PFSK-1 (cell line): ENCODE data around the gene KRTAP2-1.

ENCODE experiments used
- FOXP2 ChIP-seq: optimal IDR thresholded peaks from 2 replicates; pipeline ENCODE3; 2011; ENCODE audit warnings: borderline replicate concordance, control low read depth, inconsistent platforms; ENCODE audit not compliant: insufficient read depth; ENCODE audit errors: extremely low read length, extremely low read depth
- POLR2AphosphoS5 ChIP-seq: IDR thresholded peaks from 2 replicates; pipeline ENCODE4 v1.6.1; 2012; ENCODE audit warnings: low read depth, mild to moderate bottlenecking, control low read depth, low read length, moderate library complexity
- SIN3A ChIP-seq: IDR thresholded peaks from 2 replicates; pipeline ENCODE4 v1.6.1; 2012; ENCODE audit warnings: mild to moderate bottlenecking, low read length, moderate library complexity, borderline replicate concordance; ENCODE audit not compliant: insufficient read depth
- TAF1 ChIP-seq: IDR thresholded peaks from 2 replicates; pipeline ENCODE4 v1.6.1; 2012; ENCODE audit warnings: low read length, control low read depth, borderline replicate concordance; ENCODE audit not compliant: insufficient read depth
- TF ChIP-seq, protein P1 (sequence below), 2 experiments: IDR thresholded peaks; 2 replicates each; pipeline versions ENCODE4 v1.6.1 to v1.8.0; 2011 to 2012; ENCODE audit warnings: low read depth in 2 of 2, low read length in 2 of 2, control low read depth in 1 of 2, inconsistent platforms in 1 of 2, mild to moderate bottlenecking in 1 of 2, moderate library complexity in 1 of 2; ENCODE audit not compliant: insufficient read depth in 1 of 2

DNA sequence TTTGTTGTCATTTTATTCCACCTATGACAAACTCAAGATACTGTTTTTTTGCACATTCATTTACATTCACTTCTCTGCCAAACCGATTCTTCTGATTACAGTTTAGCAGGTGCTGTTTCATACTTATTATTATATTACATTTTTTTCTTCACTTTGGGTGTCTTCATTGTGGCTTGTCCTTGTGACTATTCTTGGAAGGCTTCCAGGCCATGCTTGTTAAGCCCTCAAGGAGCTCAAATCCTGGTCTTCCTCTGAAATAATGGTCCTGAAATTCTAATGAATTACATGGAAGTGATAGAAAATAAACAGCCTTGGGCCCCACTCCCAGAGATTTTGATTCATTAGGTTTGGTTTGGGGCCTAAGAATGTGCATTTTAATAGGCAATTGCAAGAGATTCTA lies 17.2 kb upstream of the KRTAP2-1 start:
- no peak for TF ChIP-seq POLR2AphosphoS5
- no peak for TF ChIP-seq TAF1
- TF ChIP-seq, protein P1, sequence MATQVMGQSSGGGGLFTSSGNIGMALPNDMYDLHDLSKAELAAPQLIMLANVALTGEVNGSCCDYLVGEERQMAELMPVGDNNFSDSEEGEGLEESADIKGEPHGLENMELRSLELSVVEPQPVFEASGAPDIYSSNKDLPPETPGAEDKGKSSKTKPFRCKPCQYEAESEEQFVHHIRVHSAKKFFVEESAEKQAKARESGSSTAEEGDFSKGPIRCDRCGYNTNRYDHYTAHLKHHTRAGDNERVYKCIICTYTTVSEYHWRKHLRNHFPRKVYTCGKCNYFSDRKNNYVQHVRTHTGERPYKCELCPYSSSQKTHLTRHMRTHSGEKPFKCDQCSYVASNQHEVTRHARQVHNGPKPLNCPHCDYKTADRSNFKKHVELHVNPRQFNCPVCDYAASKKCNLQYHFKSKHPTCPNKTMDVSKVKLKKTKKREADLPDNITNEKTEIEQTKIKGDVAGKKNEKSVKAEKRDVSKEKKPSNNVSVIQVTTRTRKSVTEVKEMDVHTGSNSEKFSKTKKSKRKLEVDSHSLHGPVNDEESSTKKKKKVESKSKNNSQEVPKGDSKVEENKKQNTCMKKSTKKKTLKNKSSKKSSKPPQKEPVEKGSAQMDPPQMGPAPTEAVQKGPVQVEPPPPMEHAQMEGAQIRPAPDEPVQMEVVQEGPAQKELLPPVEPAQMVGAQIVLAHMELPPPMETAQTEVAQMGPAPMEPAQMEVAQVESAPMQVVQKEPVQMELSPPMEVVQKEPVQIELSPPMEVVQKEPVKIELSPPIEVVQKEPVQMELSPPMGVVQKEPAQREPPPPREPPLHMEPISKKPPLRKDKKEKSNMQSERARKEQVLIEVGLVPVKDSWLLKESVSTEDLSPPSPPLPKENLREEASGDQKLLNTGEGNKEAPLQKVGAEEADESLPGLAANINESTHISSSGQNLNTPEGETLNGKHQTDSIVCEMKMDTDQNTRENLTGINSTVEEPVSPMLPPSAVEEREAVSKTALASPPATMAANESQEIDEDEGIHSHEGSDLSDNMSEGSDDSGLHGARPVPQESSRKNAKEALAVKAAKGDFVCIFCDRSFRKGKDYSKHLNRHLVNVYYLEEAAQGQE (IDR thresholded peaks at IDR 0.05; ENCODE audit: insufficient read depth in 1 of 2, low read depth in 2 of 2, low read length in 2 of 2), result no peak
- no peak for TF ChIP-seq SIN3A
- TF ChIP-seq FOXP2, result no peak
